ENCODE results near the gene C1QTNF9B. TPM values are rescaled to one million over a fixed set of nuclear protein-coding genes. Genes with fewer than 3 reads are reported as not detected.
A peak's percentile ranks its signal among the peaks of the same experiment; 100 is the strongest.
"Not testable (repeated sequence)": the region's sequence is repeated elsewhere in the genome, so short reads cannot be mapped to it uniquely, and the experiment has no call there.

C1QTNF9B gene
- total RNA-seq, 6 donors from 2014 or later: not detected

GRCh38 chr13:23883255-23883654, 14.0 kb downstream of the C1QTNF9B start:
- WGBS, 2 donors: 89 to 97% methylated on average over 4 of the region's 4 CpGs
- DNase-seq (no peak), ATAC-seq (ENCODE audit: low FRiP score in 2 of 2) (no peak)
- peaks cover 6 to 8% (median 7%) of the 10 kb centered on the region in 4 donors for H3K4me1 ChIP-seq
- no peaks in the 10 kb centered on the region for H3K9me3 ChIP-seq
- no peaks in the 10 kb centered on the region for H3K27me3 ChIP-seq
- no peak overlapping the region for H3K27ac ChIP-seq
- H3K36me3 ChIP-seq: peaks cover 0 to 25% (median 7%) of the 10 kb centered on the region in 4 donors
- TF ChIP-seq CTCF (IDR thresholded peaks at IDR 0.05): no peak
- no peak for TF ChIP-seq POLR2A (IDR thresholded peaks at IDR 0.05)
- TF ChIP-seq EP300 (IDR thresholded peaks at IDR 0.05): no peak
- no peak for TF ChIP-seq POLR2AphosphoS5 (IDR thresholded peaks at IDR 0.05)
- H3K4me3 ChIP-seq: no peak overlapping the region

DNA sequence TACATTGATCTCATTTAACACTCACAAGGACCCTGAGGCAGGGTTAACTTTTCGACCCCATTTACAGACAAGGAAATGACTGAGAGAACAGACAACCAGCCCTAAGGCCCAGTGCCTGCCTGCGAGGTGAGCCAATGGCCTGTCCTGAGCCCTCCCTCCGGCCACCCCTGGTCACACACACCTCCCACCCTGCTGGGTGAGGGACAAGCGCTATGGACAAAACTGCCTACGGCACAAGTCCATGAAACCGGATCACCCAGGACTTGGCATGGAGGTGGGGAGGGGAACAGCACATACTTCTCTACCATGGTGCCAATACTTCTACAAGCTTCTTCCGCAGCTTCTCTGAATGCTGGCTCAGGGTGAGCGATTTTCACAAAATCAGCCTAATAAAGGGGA, 15.9 kb downstream of the C1QTNF9B start:
- ATAC-seq (ENCODE audit: low FRiP score in 2 of 2); H3K27me3 ChIP-seq; H3K9me3 ChIP-seq; DNase-seq; H3K4me3 ChIP-seq; H3K27ac ChIP-seq; H3K4me1 ChIP-seq: not testable (repeated sequence)
- WGBS, 2 donors: 89 to 95% methylated on average over 6 to 8 of the region's 8 CpGs
- H3K36me3 ChIP-seq: peaks cover 0 to 27% (median 7%) of the 10 kb centered on the region in 4 donors

DNA sequence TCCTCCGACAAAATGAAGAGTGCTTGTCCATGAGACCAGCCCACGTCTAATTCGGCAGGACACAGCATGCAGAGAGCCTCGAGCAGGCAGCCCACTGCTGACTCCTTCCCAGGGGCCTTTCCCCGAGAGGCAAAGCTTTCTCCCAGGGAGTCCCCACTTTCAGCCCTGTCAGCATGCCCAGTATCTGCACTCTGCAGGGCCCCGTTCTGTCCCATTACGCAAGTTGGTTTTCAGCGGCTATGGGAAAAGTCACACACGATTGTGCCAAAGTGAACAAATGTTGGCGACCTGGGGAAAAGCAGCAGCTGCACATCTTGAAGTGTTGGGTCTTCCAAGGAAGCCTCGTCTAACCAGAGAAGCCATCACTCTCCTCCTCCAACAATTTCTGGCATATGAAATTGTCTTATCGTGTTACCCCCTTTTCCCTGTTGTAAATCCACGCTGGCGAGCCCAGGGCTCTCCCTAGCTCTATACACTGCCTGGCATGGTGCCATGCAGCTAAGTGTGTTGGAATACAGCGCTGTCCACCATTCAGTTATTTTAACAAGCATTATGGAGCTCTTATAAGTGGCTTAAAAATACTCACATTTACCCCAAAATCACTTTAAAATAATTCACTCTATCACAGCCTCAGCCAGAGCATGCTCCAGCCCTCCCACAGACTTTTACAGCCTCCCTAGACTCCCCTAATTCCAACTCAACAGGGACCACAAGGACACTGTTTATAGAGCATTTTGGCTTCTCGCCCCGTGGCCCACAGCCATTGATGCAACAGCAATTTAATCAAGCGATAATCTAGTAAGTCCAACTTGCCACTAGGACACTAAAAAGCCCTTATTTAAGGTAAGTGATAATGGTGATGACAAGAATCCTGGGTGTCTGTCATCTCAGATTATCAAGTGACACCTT, 16.6 kb downstream of the C1QTNF9B start:
- H3K27ac ChIP-seq, H3K4me1 ChIP-seq, H3K4me3 ChIP-seq, H3K9me3 ChIP-seq, H3K27me3 ChIP-seq, DNase-seq: not testable (repeated sequence)
- 77 to 86% methylated on average over 4 to 10 of the region's 18 CpGs for WGBS, 2 donors
- H3K36me3 ChIP-seq: peaks cover 0 to 27% (median 7%) of the 10 kb centered on the region in 4 donors
- ATAC-seq (ENCODE audit: low FRiP score in 2 of 2): peak in 1 of 2 donors; percentile 59

DNA sequence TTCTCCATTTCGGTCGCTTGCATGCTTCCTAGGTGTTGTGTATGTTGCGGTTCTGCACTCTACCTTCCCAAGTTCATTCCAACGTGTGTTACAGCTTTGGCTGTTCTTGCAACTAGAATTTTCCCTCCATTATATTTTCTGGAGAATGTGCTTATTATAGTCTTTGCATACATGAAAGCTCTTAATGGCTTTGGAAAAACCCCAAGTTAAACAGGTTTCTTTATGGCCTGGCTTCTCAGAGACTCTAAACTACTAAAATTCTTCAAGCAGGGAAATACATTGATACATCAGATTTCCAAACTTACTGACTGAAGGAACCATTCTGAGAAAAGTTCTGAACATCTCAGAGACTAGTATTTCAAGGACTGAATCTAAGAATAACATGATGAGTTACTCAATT, 20.0 kb downstream of the C1QTNF9B start:
- ATAC-seq (ENCODE audit: low FRiP score in 2 of 2) (no peak), DNase-seq (no peak)
- no peak for TF ChIP-seq POLR2A (IDR thresholded peaks at IDR 0.05)
- TF ChIP-seq CTCF (IDR thresholded peaks at IDR 0.05): no peak
- no peak for TF ChIP-seq EP300 (IDR thresholded peaks at IDR 0.05)
- no peak for TF ChIP-seq POLR2AphosphoS5 (IDR thresholded peaks at IDR 0.05)
- no peaks in the 10 kb centered on the region for H3K4me1 ChIP-seq
- WGBS, 2 donors: 88 to 90% methylated on average over 4 of the region's 4 CpGs
- H3K9me3 ChIP-seq: no peaks in the 10 kb centered on the region
- no peak overlapping the region for H3K4me3 ChIP-seq
- no peaks in the 10 kb centered on the region for H3K27me3 ChIP-seq
- no peak overlapping the region for H3K27ac ChIP-seq
- H3K36me3 ChIP-seq: peaks cover 0 to 11% (median 2%) of the 10 kb centered on the region in 4 donors

- ATAC-seq (ENCODE audit: low FRiP score in 2 of 2) (no peak), DNase-seq (no peak)
- Histone ChIP-seq H3K4me3 (no peak overlapping the region), H3K9me3 (no peaks in the 10 kb centered on the region), H3K27me3 (no peaks in the 10 kb centered on the region), H3K27ac (no peak overlapping the region), H3K36me3 (peaks cover 0 to 11% (median 2%) of the 10 kb centered on the region in 4 donors), H3K4me1 (no peaks in the 10 kb centered on the region)
- WGBS, 2 donors: 76 to 80% methylated on average over 2 of the region's 2 CpGs
- no peak for TF ChIP-seq EP300 (IDR thresholded peaks at IDR 0.05)
- peak in 1 of 6 experiments; percentile 6 for TF ChIP-seq CTCF (IDR thresholded peaks at IDR 0.05)
Measured at GRCh38 chr13:23876265-23876664, 21.0 kb downstream of the C1QTNF9B start.

All from upper lobe of left lung (tissue), 6 donors.